ENCODE measurements around the gene PSKH1.

DNA sequence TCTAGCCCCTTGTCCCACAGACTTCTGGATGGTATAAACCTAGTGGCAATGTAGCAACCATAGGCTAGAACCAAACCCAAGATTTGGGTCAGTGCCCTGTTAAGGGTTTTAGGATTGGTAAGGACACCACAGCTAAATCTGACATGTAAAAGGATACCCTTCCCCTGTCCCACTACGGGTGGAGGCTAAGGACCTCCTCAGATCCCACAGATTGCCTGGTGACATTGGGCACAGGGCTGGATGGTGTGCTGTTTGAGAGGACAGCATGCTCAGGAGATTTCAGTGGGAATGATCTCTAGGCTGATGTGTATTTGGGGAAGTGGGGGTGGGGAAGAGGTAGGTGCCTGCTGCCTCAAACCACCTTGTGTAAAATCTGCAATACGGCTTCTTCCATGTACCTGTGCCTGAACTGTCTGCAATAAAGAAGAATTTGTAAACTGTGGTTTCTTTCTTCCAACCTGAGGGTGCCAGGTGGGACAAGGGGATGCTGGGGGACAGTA, 20.9 kb upstream of the PSKH1 start:
- TF ChIP-seq CTCF (conservative IDR thresholded peaks at IDR 0.05; ENCODE audit: low read length) (no peak), EZH2phosphoT487 (IDR thresholded peaks at IDR 0.05; ENCODE audit: borderline replicate concordance) (no peak)

Measured in Loucy (cell line).